GM12875 (cell line): ENCODE results near the gene DNMT1.

ENCODE experiments used
- H3K4me3 ChIP-seq: one replicate; pipeline ENCODE4 v1.5.1; 2011; ENCODE audit warnings: low read depth, low read length, control low read depth
- CTCF ChIP-seq: IDR thresholded peaks from 2 replicates; pipeline ENCODE4 v1.5.1; 2011; ENCODE audit warnings: low read depth, mild to moderate bottlenecking, control low read depth, inconsistent platforms, low read length, moderate library complexity, borderline replicate concordance; ENCODE audit not compliant: insufficient read depth

DNMT1 gene

GRCh38 chr19:10149427-10149826 lies 45.3 kb downstream of the DNMT1 start:
- no peak for TF ChIP-seq CTCF
- no peak overlapping the region for H3K4me3 ChIP-seq

GRCh38 chr19:10146142-10146541 lies 48.6 kb downstream of the DNMT1 start:
- no peak overlapping the region for H3K4me3 ChIP-seq
- no peak for TF ChIP-seq CTCF

GRCh38 chr19:10145031-10145430 lies 49.7 kb downstream of the DNMT1 start:
- H3K4me3 ChIP-seq, result no peak overlapping the region
- no peak for TF ChIP-seq CTCF

GRCh38 chr19:10144361-10144760 lies 50.4 kb downstream of the DNMT1 start:
- no peak for TF ChIP-seq CTCF
- H3K4me3 ChIP-seq, result no peak overlapping the region

GRCh38 chr19:10143681-10144080 lies 51.1 kb downstream of the DNMT1 start:
- no peak for TF ChIP-seq CTCF
- H3K4me3 ChIP-seq, result no peak overlapping the region

GRCh38 chr19:10142701-10143375 lies 51.9 kb downstream of the DNMT1 start:
- TF ChIP-seq CTCF, result no peak
- H3K4me3 ChIP-seq, result no peak overlapping the region

- no peak overlapping the region for H3K4me3 ChIP-seq
- TF ChIP-seq CTCF, result no peak
Measured at GRCh38 chr19:10141973-10142372, 52.8 kb downstream of the DNMT1 start.
